ENCODE results near the gene KIAA1328. TPM values are rescaled to one million over a fixed set of nuclear protein-coding genes. Genes with fewer than 3 reads are reported as not detected.

The KIAA1328 gene
- polyA plus RNA-seq, 1 of the 3 experiments (the other 2 are of a cell fraction): 2.6 TPM

DNA sequence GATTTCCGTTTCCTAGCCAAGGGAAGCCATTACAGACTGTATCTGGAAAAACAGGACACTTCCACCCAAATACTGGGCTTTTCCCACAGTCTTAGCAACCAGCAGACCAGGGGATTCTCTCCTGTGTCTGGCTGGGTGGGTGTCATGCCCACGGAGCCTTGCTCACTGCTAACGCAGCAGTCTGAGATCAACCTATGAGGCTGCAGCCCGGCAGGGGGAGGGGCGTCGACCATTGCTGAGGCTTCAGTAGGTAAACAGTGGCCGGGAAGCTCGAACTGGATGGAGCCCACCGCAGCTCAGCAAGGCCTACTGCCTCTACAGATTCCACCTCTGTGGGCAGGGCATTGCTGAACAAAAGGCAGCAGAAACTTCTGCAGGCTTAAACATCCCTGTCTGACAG is 131.1 kb downstream of the KIAA1328 start:
- Histone ChIP-seq H3K9me2 (no peaks in the 10 kb centered on the region), H3K79me2 (ENCODE audit: insufficient read depth) (no peaks in the 10 kb centered on the region), H3K4me3 (ENCODE audit: low read depth in 2 of 2, low read length in 1 of 2) (no peak overlapping the region), H3K4me2 (no peak overlapping the region), H3K9me3 (no peaks in the 10 kb centered on the region), H3K27me3 (ENCODE audit: insufficient read depth) (no peaks in the 10 kb centered on the region), H2AFZ (ENCODE audit: low read depth) (no peak overlapping the region), H3F3A (replicated peaks; ENCODE audit: insufficient read depth) (no peaks in the 10 kb centered on the region), H3K27ac (ENCODE audit: low read depth in 2 of 2, low read length in 1 of 2) (no peak overlapping the region), H3K9ac (no peak overlapping the region), H3K4me1 (ENCODE audit: control insufficient read depth in 1 of 2, insufficient read depth in 2 of 2, low read depth in 1 of 2, low read length in 1 of 2) (no peaks in the 10 kb centered on the region), H3K36me3 (replicated peaks in 1 of 2; ENCODE audit: control insufficient read depth in 1 of 2, insufficient read depth in 2 of 2, low read length in 1 of 2) (peaks cover 0 to 5% of the 10 kb centered on the region in 2 experiments), H4K20me1 (ENCODE audit: insufficient read depth) (no peaks in the 10 kb centered on the region)
- ChIA-PET CTCF (interaction anchor here (1.2 kb wide), 1 partner anchor 17 kb away, joined by 4 read pairs; no protein-coding TSS in a partner anchor), POLR2A (no interaction called here)
- DNase-seq: no peak
- WGBS (ENCODE audit: low lambda C conversion rate): 100% methylated on average over 8 of the region's 9 CpGs
- TF ChIP-seq SMC3 (IDR thresholded peaks at IDR 0.05; ENCODE audit: low read depth, low read length): no peak

GRCh38 chr18:36963464-36963863 is 134.5 kb downstream of the KIAA1328 start:
- Histone ChIP-seq H3K9me3 (no peaks in the 10 kb centered on the region), H3K9ac (no peak overlapping the region), H3K9me2 (no peaks in the 10 kb centered on the region), H3K79me2 (ENCODE audit: insufficient read depth) (no peaks in the 10 kb centered on the region), H3K4me3 (ENCODE audit: low read depth in 2 of 2, low read length in 1 of 2) (no peak overlapping the region), H3F3A (replicated peaks; ENCODE audit: insufficient read depth) (no peaks in the 10 kb centered on the region), H3K36me3 (replicated peaks in 1 of 2; ENCODE audit: control insufficient read depth in 1 of 2, insufficient read depth in 2 of 2, low read length in 1 of 2) (peaks cover 0 to 4% of the 10 kb centered on the region in 2 experiments), H3K4me2 (no peak overlapping the region), H3K4me1 (ENCODE audit: control insufficient read depth in 1 of 2, insufficient read depth in 2 of 2, low read depth in 1 of 2, low read length in 1 of 2) (no peaks in the 10 kb centered on the region), H2AFZ (ENCODE audit: low read depth) (no peak overlapping the region), H3K27ac (ENCODE audit: low read depth in 2 of 2, low read length in 1 of 2) (no peak overlapping the region), H4K20me1 (ENCODE audit: insufficient read depth) (no peaks in the 10 kb centered on the region), H3K27me3 (ENCODE audit: insufficient read depth) (no peaks in the 10 kb centered on the region)
- 91% methylated on average over 2 of the region's 2 CpGs for WGBS (ENCODE audit: low lambda C conversion rate)
- no peak for DNase-seq
- no peak for TF ChIP-seq NRF1 (IDR thresholded peaks at IDR 0.05; ENCODE audit: low read depth, low read length)
- no peak for TF ChIP-seq RXRA (IDR thresholded peaks at IDR 0.05; ENCODE audit: borderline replicate concordance, low read depth)
- no peak for TF ChIP-seq RAD21 (IDR thresholded peaks at IDR 0.05; ENCODE audit: low read length)
- no peak for TF ChIP-seq GATA2 (CRISPR knock-in tag; IDR thresholded peaks at IDR 0.05)
- no peak for TF ChIP-seq CTCF (IDR thresholded peaks at IDR 0.05)
- CTCF ChIA-PET: interaction anchor here (0.8 kb wide), 1 partner anchor 21 kb away, joined by 3 read pairs; no protein-coding TSS in a partner anchor
- POLR2A ChIA-PET: no interaction called here

DNA sequence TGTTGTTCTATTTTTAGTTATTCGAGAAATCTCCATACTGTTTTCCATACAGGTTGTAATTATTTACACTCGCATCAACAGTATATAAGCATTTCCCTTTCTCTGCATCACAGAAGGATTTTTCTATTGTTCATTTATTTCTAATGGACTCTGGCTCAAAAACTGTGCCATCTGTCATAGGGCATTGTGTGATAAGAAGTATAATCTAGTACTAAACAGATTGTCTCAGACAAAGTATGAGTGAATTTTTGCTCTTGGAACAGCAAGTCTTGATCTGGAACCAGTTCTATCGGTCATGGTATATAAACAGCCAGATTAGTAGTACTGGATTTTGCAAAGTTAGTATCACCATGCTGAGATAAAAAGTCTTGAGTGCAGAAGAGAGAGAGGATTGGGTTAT is 145.8 kb downstream of the KIAA1328 start:
- Histone ChIP-seq H3K27me3 (ENCODE audit: insufficient read depth) (no peaks in the 10 kb centered on the region), H3K9ac (no peak overlapping the region), H4K20me1 (ENCODE audit: insufficient read depth) (no peaks in the 10 kb centered on the region), H2AFZ (ENCODE audit: low read depth) (no peak overlapping the region), H3K4me2 (no peak overlapping the region), H3K79me2 (ENCODE audit: insufficient read depth) (no peaks in the 10 kb centered on the region), H3K36me3 (replicated peaks in 1 of 2; ENCODE audit: control insufficient read depth in 1 of 2, insufficient read depth in 2 of 2, low read length in 1 of 2) (no peaks in the 10 kb centered on the region), H3K9me2 (no peaks in the 10 kb centered on the region), H3K27ac (ENCODE audit: low read depth in 2 of 2, low read length in 1 of 2) (no peak overlapping the region), H3K9me3 (no peaks in the 10 kb centered on the region), H3K4me3 (ENCODE audit: low read depth in 2 of 2, low read length in 1 of 2) (no peak overlapping the region), H3F3A (replicated peaks; ENCODE audit: insufficient read depth) (no peaks in the 10 kb centered on the region), H3K4me1 (ENCODE audit: control insufficient read depth in 1 of 2, insufficient read depth in 2 of 2, low read depth in 1 of 2, low read length in 1 of 2) (no peaks in the 10 kb centered on the region)
- CTCF ChIA-PET: no interaction called here
- POLR2A ChIA-PET: no interaction called here
- DNase-seq: no peak
- WGBS (ENCODE audit: low lambda C conversion rate): 93% methylated on average over 3 of the region's 3 CpGs
- TF ChIP-seq GATA2 (CRISPR knock-in tag; IDR thresholded peaks at IDR 0.05) (no peak), TAF1 (IDR thresholded peaks at IDR 0.05; ENCODE audit: borderline replicate concordance, low read depth, low read length) (no peak), EZH2phosphoT487 (IDR thresholded peaks at IDR 0.05; ENCODE audit: borderline replicate concordance, low read depth) (no peak), MEF2A (IDR thresholded peaks at IDR 0.05; ENCODE audit: borderline replicate concordance, low read depth) (no peak), MAX (IDR thresholded peaks at IDR 0.05; ENCODE audit: low read depth) (no peak), REST (IDR thresholded peaks at IDR 0.05; ENCODE audit: low read depth, low read length) (no peak)

All from SK-N-SH (cell line).